Vagina (tissue), 2 donors: ENCODE data around the gene ZNF382. TPM values are rescaled to one million over a fixed set of nuclear protein-coding genes. Genes with fewer than 3 reads are reported as not detected.

Source experiments
- DNase-seq, 2 donors: peaks; one replicate each; pipeline ENCODE4 v3.0.0-alpha.2; 2017; ENCODE audit errors: extremely low spot score in 2 of 2
- H3K27ac ChIP-seq: fragments of 200-600 bp; sonication (generic); one replicate; pipeline ENCODE4 v1.5.1; 2019
- H3K27me3 ChIP-seq: fragments of 200-600 bp; sonication (generic); one replicate; pipeline ENCODE4 v1.5.1; 2019
- H3K36me3 ChIP-seq, 2 donors: fragments of 200-600 bp; sonication (generic); one replicate each; pipeline ENCODE4 v1.5.1; 2017 to 2019
- H3K4me1 ChIP-seq: fragments of 200-600 bp; sonication (generic); one replicate; pipeline ENCODE4 v1.5.1; 2019
- H3K4me3 ChIP-seq, 2 donors: fragments of 200-600 bp; sonication (generic); 1 replicate in 1 of 2; 2 replicates in 1 of 2; pipeline ENCODE4 v1.5.1; 2016 to 2019
- H3K9me3 ChIP-seq: fragments of 200-600 bp; sonication (generic); one replicate; pipeline ENCODE4 v1.5.1; 2019
- CTCF ChIP-seq, 3 experiments: fragments of 450-650 bp in 2 of 3; fragments of 200-600 bp in 1 of 3; sonication (generic) in 1 of 3; IDR thresholded peaks; one replicate each; pipeline ENCODE4 v1.5.1; 2017 to 2019; ENCODE audit warnings: antibody characterized with exemption in 3 of 3, mild to moderate bottlenecking in 2 of 3, moderate library complexity in 2 of 3
- POLR2A ChIP-seq, 2 donors: fragments of 450-650 bp; IDR thresholded peaks; one replicate each; pipeline ENCODE4 v1.6.1; 2017; ENCODE audit warnings: antibody characterized with exemption in 2 of 2, mild to moderate bottlenecking in 2 of 2, moderate library complexity in 2 of 2
- POLR2AphosphoS5 ChIP-seq, 2 donors: sonication (generic); formaldehyde crosslinking; IDR thresholded peaks; one replicate each; pipeline ENCODE4 v1.9.0; 2017; ENCODE audit warnings: antibody characterized with exemption in 2 of 2, mild to moderate bottlenecking in 2 of 2, low read depth in 1 of 2; ENCODE audit not compliant: insufficient read depth in 1 of 2
- intact Hi-C: fragments of 100-400 bp; cut with DNase I; formaldehyde crosslinking; loops from one replicate; pipeline ENCODE4 v1.15.1; 2023
- total RNA-seq: library from RNA; depleted of rRNA; stranded (reverse); fragments of >200 nt; gene quantifications from one replicate; pipeline ENCODE4 v1.2.3, GENCODE V29; 2016

Gene ZNF382
- total RNA-seq, result 3.7 TPM

- intact Hi-C loops, result no loop called here
- peak within 1 kb of the TSS; percentile 49 for H3K27ac ChIP-seq
- no peaks in the 10 kb centered on the region for H3K27me3 ChIP-seq
- no peak for DNase-seq
- peaks cover 14% of the 10 kb centered on the region for H3K4me1 ChIP-seq
- TF ChIP-seq POLR2AphosphoS5 (IDR thresholded peaks at IDR 0.05; ENCODE audit: insufficient read depth in 1 of 2, low read depth in 1 of 2), result peak in 1 of 2 donors; percentile 58
- TF ChIP-seq POLR2A (IDR thresholded peaks at IDR 0.05), result no peak
- H3K4me3 ChIP-seq, result peak within 1 kb of the TSS; percentile 63 to 64
- no peaks in the 10 kb centered on the region for H3K36me3 ChIP-seq
- no peaks in the 10 kb centered on the region for H3K9me3 ChIP-seq
Measured at GRCh38 chr19:36605101-36605876, at the start of gene ZNF382. TSS of gene ZNF382 (plus strand) at chr19:36605313. CDS start at chr19:36609915, 4,602 bp downstream.

GRCh38 chr19:36564391-36564790 lies 40.7 kb upstream of the ZNF382 start:
- DNase-seq, result no peak
- Histone ChIP-seq H3K4me3 (no peak overlapping the region), H3K9me3 (peaks cover 74% of the 10 kb centered on the region), H3K27ac (no peak overlapping the region), H3K27me3 (no peaks in the 10 kb centered on the region), H3K4me1 (no peaks in the 10 kb centered on the region), H3K36me3 (peaks cover 0 to 96% of the 10 kb centered on the region in 2 donors)
- TF ChIP-seq POLR2A (IDR thresholded peaks at IDR 0.05), result no peak
- no peak for TF ChIP-seq POLR2AphosphoS5 (IDR thresholded peaks at IDR 0.05; ENCODE audit: insufficient read depth in 1 of 2, low read depth in 1 of 2)
- no peak for TF ChIP-seq CTCF (IDR thresholded peaks at IDR 0.05)
- intact Hi-C loops, result no loop called here

GRCh38 chr19:36572593-36573019 lies 32.5 kb upstream of the ZNF382 start:
- TF ChIP-seq POLR2AphosphoS5 (IDR thresholded peaks at IDR 0.05; ENCODE audit: insufficient read depth in 1 of 2, low read depth in 1 of 2) (no peak), CTCF (IDR thresholded peaks at IDR 0.05) (no peak)
- Histone ChIP-seq H3K36me3 (peaks cover 0 to 36% of the 10 kb centered on the region in 2 donors), H3K4me3 (peak overlapping the region; percentile 67 to 95), H3K4me1 (peaks cover 21% of the 10 kb centered on the region), H3K9me3 (no peaks in the 10 kb centered on the region), H3K27me3 (no peaks in the 10 kb centered on the region), H3K27ac (peak overlapping the region; percentile 88)
- intact Hi-C loops, result no loop called here
- DNase-seq, result no peak

- Histone ChIP-seq H3K9me3 (no peaks in the 10 kb centered on the region), H3K27ac (peak within 1 kb of the TSS; percentile 88), H3K4me3 (peak within 1 kb of the TSS; percentile 67 to 95), H3K4me1 (peaks cover 21% of the 10 kb centered on the region), H3K27me3 (no peaks in the 10 kb centered on the region), H3K36me3 (peaks cover 0 to 35% of the 10 kb centered on the region in 2 donors)
- DNase-seq, result peak; percentile 90 to 96
- intact Hi-C loops, result no loop called here
- no peak for TF ChIP-seq CTCF (IDR thresholded peaks at IDR 0.05)
- TF ChIP-seq POLR2A (IDR thresholded peaks at IDR 0.05), result peak in 1 of 2 donors; percentile 29
- TF ChIP-seq POLR2AphosphoS5 (IDR thresholded peaks at IDR 0.05; ENCODE audit: insufficient read depth in 1 of 2, low read depth in 1 of 2), result peak; percentile 86 to 96
Measured at GRCh38 chr19:36573020-36573894, 31.9 kb upstream of the ZNF382 start, which contains the start of gene ZNF529. TSS of gene ZNF529 (minus strand) at chr19:36573292. CDS start at chr19:36572346, 946 bp downstream.
